GM18909 (cell line): ENCODE data around the gene PTP4A2.

ENCODE experiments used
- ATAC-seq: cut with Tn5 transposase; IDR thresholded peaks from one replicate; pipeline ENCODE4 v1.9.1; 2021; ENCODE audit warnings: mild to moderate bottlenecking; ENCODE audit not compliant: unreplicated experiment, poor library complexity

PTP4A2 gene

DNA sequence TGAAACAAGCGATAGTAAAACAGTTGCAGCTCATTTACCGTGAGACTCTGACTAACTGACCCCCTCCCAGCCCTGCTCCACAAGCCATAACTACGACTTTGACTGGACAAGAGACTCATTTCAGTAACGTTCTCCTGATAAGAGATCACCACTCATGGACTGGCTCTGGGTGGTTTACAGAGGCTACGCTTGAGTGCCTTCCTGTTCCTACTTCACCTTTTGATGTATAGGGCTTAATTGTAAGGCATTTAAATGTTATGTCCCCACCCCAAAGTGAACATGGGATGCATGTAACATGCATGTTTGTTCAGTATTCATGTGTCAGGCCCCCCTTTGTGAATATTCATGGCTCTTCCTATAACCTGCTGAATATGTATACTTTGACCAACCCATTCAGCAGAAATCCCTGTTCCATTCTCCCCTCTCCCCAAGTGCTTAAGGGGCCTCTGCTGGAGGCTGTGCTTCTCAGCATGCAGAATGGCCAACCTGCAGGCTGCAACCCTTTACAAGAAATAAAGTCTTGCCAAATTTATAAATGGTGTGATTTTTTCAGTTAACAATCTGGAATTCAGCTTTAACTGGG lies 71.6 kb downstream of the PTP4A2 start:
- ATAC-seq = no peak

DNA sequence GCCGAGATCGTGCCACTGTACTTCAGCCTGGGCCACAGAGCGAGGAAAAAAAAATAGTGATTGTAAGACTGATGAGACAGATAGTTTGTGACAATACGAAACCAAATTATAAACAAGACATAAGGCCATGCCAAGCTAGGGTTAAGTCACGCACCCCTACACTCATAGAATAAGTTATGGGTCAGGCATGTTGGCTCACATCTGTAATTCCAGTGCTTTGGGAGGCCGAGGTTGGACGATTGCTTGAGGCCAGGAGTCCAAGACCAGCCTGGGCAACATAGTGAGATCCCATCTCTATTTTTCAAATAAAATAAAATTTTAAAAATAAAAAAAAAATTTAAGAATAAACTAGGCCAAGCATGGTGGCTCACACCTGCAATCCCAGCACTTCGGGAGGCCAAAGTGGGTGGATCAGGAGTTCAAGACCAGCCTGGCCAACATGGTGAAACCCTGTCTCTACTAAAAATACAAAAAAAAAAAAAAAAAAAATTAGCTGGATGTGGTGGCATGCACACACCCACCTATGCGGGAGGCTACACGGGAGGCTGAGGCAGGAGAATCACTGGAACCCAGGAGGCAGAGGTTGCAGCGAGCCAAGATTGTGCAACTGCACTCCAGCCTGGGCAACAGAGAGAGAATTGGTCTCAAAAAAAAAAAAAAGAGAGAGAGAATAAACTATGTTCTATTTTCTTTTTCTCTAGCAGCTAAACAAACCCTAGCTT lies 72.3 kb downstream of the PTP4A2 start:
- ATAC-seq = no peak

DNA sequence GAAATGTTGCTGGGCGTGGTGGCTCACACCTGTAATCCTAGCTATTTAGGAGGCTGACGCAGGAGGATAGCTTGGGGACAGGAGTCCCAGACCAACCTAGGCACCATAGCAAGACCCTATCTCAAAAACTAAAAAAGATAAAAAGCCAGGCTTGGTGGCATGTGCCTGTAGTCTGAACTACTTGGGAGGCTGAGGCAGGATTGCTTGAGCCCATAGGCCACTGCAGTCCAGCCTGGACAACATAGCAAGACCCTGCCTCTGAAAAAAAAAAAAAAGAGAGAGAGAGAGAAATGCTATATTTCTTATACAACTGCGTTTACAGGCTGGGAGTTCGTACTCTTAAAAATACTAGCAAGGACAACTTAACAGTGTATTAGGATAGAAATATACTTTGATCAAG lies 76.1 kb downstream of the PTP4A2 start:
- ATAC-seq = no peak

DNA sequence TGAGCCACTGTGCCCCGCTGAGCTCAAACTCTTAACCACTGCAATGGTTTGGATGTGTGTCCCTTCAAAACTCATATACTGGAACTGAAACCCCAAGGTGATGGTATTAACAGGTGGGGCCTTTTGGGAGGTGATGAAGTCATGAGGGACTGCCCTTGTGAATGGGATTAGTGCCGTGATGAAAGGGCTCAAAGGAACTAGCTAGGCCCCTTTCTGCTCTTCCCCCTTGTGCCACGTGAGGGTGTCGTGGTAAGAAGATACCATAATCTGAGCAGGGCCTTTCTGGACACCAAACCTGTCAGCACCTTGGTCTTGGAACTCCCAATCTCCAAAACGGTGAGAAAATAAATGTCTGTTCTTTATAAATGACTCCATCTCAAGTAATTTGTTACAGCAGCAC lies 76.8 kb downstream of the PTP4A2 start:
- ATAC-seq = no peak

DNA sequence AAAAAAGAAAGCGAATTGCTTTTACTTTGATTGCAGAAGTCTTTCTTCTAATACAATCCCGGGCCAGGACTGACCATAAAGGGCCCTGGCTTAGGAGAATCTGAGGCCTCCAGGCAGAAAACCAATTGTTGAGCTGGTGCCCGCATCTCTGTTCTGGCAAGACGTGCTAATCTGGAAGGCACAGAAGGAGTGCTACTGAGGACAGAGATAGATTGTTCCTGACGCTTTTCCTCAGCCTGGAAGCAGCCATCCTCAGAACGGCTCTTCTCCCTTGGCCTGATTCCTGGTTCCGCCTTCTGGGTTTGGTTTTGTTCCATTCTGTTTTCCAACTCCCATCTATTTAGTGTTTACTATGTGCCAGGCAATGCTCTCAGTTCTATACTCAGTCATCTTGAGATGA lies 77.6 kb downstream of the PTP4A2 start:
- no peak for ATAC-seq

DNA sequence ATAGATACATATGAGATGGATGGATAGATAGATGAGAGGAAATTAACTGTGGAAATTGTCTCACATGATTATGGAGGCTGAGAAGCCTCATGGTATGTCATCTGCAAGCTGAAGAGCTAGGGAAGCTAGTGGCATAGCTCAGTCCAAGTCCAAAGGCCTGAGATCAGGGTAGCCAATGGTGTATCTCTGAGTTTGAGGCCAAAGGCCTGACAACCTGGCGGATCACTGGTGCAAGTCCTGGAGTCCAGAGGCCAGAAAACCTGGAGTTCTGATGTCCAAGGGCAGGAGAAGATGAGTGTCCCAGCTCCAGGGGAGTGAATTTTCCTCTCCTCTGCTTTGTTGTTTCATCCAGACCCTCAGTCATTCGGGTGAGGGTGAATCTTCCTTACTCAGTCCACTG lies 78.4 kb downstream of the PTP4A2 start:
- no peak for ATAC-seq

DNA sequence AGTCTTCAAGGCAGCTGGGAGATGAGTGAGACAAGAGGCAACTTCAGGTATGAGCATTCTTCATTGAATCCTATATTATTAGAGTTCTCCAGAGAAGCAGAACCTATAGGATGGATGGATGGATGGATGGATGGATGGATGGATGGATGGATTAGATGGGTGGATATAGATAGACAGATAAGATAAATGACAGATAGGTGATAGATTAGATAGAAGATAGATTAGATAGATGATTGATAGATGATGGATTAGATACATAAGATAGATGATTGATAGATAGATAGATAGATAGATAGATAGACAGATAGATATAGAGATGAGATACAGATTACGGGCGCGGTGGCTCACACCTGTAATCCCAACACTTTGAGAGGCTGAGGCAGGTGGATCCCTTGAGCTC lies 79.1 kb downstream of the PTP4A2 start:
- no peak for ATAC-seq

DNA sequence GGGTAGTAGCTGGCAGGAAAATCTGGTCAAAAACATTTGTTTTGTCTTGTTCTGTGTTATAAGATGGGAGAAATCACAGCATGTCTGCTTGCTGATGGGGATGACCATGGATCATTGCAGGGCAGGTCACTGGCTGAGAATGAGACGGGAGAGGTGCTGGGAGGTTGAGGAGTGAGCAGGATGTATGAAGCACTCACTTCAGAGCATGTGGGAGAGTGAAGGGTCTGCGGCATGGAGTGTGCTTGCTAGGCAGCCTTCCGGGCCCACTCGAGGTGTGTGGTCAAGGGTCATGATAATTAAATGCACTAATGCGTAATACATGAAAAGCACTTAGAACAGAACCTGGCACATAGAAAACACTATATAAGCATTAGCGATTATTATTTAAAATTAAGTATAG lies 80.3 kb downstream of the PTP4A2 start:
- ATAC-seq = no peak
